Upper lobe of right lung (tissue), 1 donor: ENCODE measurements around the gene RIN3. TPM values are rescaled to one million over a fixed set of nuclear protein-coding genes. Genes with fewer than 3 reads are reported as not detected.
A peak's percentile ranks its signal among the peaks of the same experiment; 100 is the strongest.

Experiments
- ATAC-seq: fragments of 200-7000 bp; cut with Tn5 transposase; one replicate; pipeline ENCODE4 v1.9.1; 2020; ENCODE audit warnings: mild to moderate bottlenecking, moderate library complexity
- DNase-seq: peaks from one replicate; pipeline ENCODE4 v3.0.0-alpha.2; 2020
- H3K27ac ChIP-seq: fragments of 200-600 bp; one replicate; pipeline ENCODE4 v1.8.0; 2022
- H3K27me3 ChIP-seq: fragments of 200-600 bp; one replicate; pipeline ENCODE4 v1.8.0; 2022; ENCODE audit warnings: mild to moderate bottlenecking
- H3K36me3 ChIP-seq: fragments of 200-600 bp; one replicate; pipeline ENCODE4 v1.8.0; 2022
- H3K4me1 ChIP-seq: fragments of 200-600 bp; one replicate; pipeline ENCODE4 v1.8.0; 2022
- H3K4me3 ChIP-seq: fragments of 200-600 bp; one replicate; pipeline ENCODE4 v1.8.0; 2022; ENCODE audit warnings: mild to moderate bottlenecking
- H3K9me3 ChIP-seq: fragments of 200-600 bp; one replicate; pipeline ENCODE4 v1.8.0; 2022
- CTCF ChIP-seq: fragments of 200-600 bp; IDR thresholded peaks from one replicate; pipeline ENCODE4 v1.8.0; 2022; ENCODE audit warnings: antibody characterized with exemption
- intact Hi-C: fragments of 100-400 bp; cut with DNase I; formaldehyde crosslinking; loops from one replicate; pipeline ENCODE4 v1.11.0; 2022
- total RNA-seq: library from RNA; stranded (reverse); fragmentation: NEBNext Ultra II Directional; extraction: Animal tissue kit (Norgen Biotek cat#: 25700); gene quantifications from one replicate; pipeline ENCODE4 v1.2.1, GENCODE V29; 2021
- donor health status: DM: no; HTN: yes; CAD: no; lungs with severe emphysema.

RIN3 gene
- total RNA-seq, 1 donor from 2014 or later, result 56.0 TPM

- intact Hi-C loops, result no loop called here
- H3K36me3 ChIP-seq, result peaks cover 12% of the 10 kb centered on the region
- H3K27me3 ChIP-seq, result no peaks in the 10 kb centered on the region
- peaks cover 10% of the 10 kb centered on the region for H3K4me1 ChIP-seq
- peak; percentile 79 for DNase-seq
- TF ChIP-seq CTCF, result peak; percentile 69
- ATAC-seq, result peak; percentile 74
- H3K4me3 ChIP-seq, result no peak overlapping the region
- no peaks in the 10 kb centered on the region for H3K9me3 ChIP-seq
- no peak overlapping the region for H3K27ac ChIP-seq
These were observed 99.6 kb downstream of the RIN3 start for GRCh38 chr14:92613008-92613658.

- Histone ChIP-seq H3K4me1 (peaks cover 7% of the 10 kb centered on the region), H3K27ac (no peak overlapping the region), H3K4me3 (no peak overlapping the region), H3K36me3 (peaks cover 12% of the 10 kb centered on the region), H3K9me3 (no peaks in the 10 kb centered on the region), H3K27me3 (no peaks in the 10 kb centered on the region)
- intact Hi-C loops, result no loop called here
- no peak for DNase-seq
- ATAC-seq, result no peak
- TF ChIP-seq CTCF, result no peak
These were observed 100.2 kb downstream of the RIN3 start for GRCh38 chr14:92613681-92614260.

GRCh38 chr14:92615451-92615850, 101.9 kb downstream of the RIN3 start:
- peaks cover 12% of the 10 kb centered on the region for H3K36me3 ChIP-seq
- DNase-seq (no peak), ATAC-seq (peak; percentile 62)
- H3K27ac ChIP-seq, result no peak overlapping the region
- intact Hi-C loops, result no loop called here
- no peak for TF ChIP-seq CTCF
- H3K4me3 ChIP-seq, result no peak overlapping the region
- no peaks in the 10 kb centered on the region for H3K9me3 ChIP-seq
- no peaks in the 10 kb centered on the region for H3K4me1 ChIP-seq
- H3K27me3 ChIP-seq, result no peaks in the 10 kb centered on the region

GRCh38 chr14:92616178-92616577, 102.6 kb downstream of the RIN3 start:
- DNase-seq (no peak), ATAC-seq (no peak)
- Histone ChIP-seq H3K4me3 (no peak overlapping the region), H3K4me1 (no peaks in the 10 kb centered on the region), H3K9me3 (no peaks in the 10 kb centered on the region), H3K27me3 (no peaks in the 10 kb centered on the region), H3K36me3 (peaks cover 12% of the 10 kb centered on the region), H3K27ac (peak overlapping the region; percentile 24)
- intact Hi-C loops, result no loop called here
- TF ChIP-seq CTCF, result no peak

GRCh38 chr14:92617581-92617980, 104.0 kb downstream of the RIN3 start:
- DNase-seq (no peak), ATAC-seq (no peak)
- Histone ChIP-seq H3K27me3 (no peaks in the 10 kb centered on the region), H3K27ac (no peak overlapping the region), H3K4me3 (no peak overlapping the region), H3K9me3 (no peaks in the 10 kb centered on the region), H3K4me1 (no peaks in the 10 kb centered on the region), H3K36me3 (peaks cover 12% of the 10 kb centered on the region)
- intact Hi-C loops, result no loop called here
- no peak for TF ChIP-seq CTCF
